Fibroblast of pulmonary artery (primary cell): Measurements from ENCODE around the gene SPG11.
A peak's percentile ranks its signal among the peaks of the same experiment; 100 is the strongest.

Experiments
- DNase-seq: peaks from one replicate; pipeline ENCODE4 v3.0.0-alpha.2; 2010; ENCODE audit warnings: low read depth
- H3K4me3 ChIP-seq: replicated peaks from 2 replicates; pipeline ENCODE4 v1.5.1; 2011; ENCODE audit warnings: low read depth, mild to moderate bottlenecking, control low read depth, low read length, moderate library complexity
- TF ChIP-seq, protein P1 (sequence below): IDR thresholded peaks from 2 replicates; pipeline ENCODE4 v1.5.1; 2011; ENCODE audit warnings: mild to moderate bottlenecking, control low read depth, low read length, inconsistent platforms; ENCODE audit errors: missing control alignments

The SPG11 gene

GRCh38 chr15:44584162-44584749 is 79.2 kb downstream of the SPG11 start:
- DNase-seq: peak; percentile 51
- TF ChIP-seq, protein P1, sequence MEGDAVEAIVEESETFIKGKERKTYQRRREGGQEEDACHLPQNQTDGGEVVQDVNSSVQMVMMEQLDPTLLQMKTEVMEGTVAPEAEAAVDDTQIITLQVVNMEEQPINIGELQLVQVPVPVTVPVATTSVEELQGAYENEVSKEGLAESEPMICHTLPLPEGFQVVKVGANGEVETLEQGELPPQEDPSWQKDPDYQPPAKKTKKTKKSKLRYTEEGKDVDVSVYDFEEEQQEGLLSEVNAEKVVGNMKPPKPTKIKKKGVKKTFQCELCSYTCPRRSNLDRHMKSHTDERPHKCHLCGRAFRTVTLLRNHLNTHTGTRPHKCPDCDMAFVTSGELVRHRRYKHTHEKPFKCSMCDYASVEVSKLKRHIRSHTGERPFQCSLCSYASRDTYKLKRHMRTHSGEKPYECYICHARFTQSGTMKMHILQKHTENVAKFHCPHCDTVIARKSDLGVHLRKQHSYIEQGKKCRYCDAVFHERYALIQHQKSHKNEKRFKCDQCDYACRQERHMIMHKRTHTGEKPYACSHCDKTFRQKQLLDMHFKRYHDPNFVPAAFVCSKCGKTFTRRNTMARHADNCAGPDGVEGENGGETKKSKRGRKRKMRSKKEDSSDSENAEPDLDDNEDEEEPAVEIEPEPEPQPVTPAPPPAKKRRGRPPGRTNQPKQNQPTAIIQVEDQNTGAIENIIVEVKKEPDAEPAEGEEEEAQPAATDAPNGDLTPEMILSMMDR: peak; percentile 56
- H3K4me3 ChIP-seq: no peak overlapping the region

DNA sequence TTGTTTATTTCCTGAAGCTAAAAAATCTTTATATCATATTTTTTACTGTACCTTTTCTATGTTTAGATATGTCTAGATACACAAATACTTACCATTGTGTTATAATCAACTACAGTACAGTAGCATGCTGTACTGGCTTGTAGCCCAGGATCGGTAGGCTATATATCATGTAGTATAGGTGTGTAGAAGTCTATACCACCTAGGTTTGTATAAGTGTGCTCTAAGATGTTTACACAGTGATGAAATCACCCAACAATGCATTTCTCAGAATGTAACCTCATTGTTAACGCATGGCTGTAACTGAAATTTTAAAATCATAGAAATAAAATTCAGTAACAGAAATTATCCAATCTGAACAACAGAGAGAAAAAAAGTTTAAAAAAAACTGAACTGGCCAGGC is 83.4 kb downstream of the SPG11 start:
- DNase-seq: no peak
- TF ChIP-seq, protein P1: no peak
- no peak overlapping the region for H3K4me3 ChIP-seq

- no peak for DNase-seq
- TF ChIP-seq, protein P1: no peak
- no peak overlapping the region for H3K4me3 ChIP-seq
Measured at GRCh38 chr15:44574734-44575133, 88.7 kb downstream of the SPG11 start.

GRCh38 chr15:44573386-44573785 is 90.1 kb downstream of the SPG11 start:
- no peak overlapping the region for H3K4me3 ChIP-seq
- DNase-seq: no peak

DNA sequence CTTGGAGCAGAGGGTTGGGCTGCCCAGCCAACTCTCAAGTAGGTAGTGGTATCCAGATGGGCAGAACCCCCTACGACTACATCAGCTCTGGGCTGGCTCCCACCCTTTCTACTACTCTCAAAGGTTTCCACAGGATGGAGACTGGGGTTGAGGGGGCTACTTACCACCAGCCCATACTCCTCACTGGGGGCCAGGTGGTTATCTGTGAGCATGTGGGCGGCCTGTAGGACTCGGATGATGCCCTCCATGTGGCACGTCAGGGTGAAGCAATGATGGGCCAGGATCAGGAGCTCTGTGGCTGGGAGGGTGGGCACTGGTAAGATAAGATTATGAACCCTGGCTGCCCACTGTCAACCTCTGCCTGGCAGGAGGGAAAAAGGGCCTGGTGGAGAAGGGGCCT is 93.1 kb downstream of the SPG11 start:
- TF ChIP-seq, protein P1: no peak
- no peak overlapping the region for H3K4me3 ChIP-seq
- DNase-seq: no peak

More at GRCh38 chr15:44573386-44573785, 90.1 kb downstream of the SPG11 start:
- TF ChIP-seq, protein P1: no peak

GRCh38 chr15:44569316-44569715 is 94.1 kb downstream of the SPG11 start:
- H3K4me3 ChIP-seq: no peak overlapping the region
- DNase-seq: no peak
- TF ChIP-seq, protein P1: no peak

DNA sequence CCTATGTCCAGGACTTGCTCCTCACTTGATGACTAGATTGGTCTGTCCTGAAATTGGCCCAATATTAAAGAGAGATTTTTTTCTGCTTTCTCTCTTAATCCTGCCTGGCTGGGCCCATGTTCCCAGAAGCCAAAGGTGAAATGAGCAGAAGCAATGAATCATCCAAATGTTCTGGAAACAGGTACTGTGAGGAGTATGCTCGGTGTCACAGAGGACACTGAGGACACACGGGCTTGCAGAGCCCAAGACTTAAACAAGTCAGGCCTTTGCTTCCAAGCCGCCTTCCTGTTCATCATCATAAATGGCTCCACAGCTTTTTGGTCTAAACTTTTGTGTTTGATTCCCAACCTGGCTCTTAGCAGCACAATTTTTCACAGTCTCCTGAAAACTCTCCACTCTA is 95.1 kb downstream of the SPG11 start:
- no peak for DNase-seq
- no peak overlapping the region for H3K4me3 ChIP-seq
- TF ChIP-seq, protein P1: no peak
